Hepatocyte (in vitro differentiated cells): ENCODE measurements around the gene CLPTM1.

Source experiments
- CTCF ChIP-seq: fragments of 200-600 bp; sonication (generic); IDR thresholded peaks from 2 replicates; pipeline ENCODE4 v1.5.1; 2016; ENCODE audit warnings: antibody characterized with exemption, mild to moderate bottlenecking; ENCODE audit not compliant: poor library complexity
- EZH2 ChIP-seq: fragments of 200-600 bp; sonication (generic); IDR thresholded peaks from 2 replicates; pipeline ENCODE4 v1.6.1; 2016; ENCODE audit warnings: antibody characterized with exemption, mild to moderate bottlenecking, borderline replicate concordance
- EZH2phosphoT487 ChIP-seq: fragments of 200-600 bp; sonication (generic); IDR thresholded peaks from one replicate; pipeline ENCODE4 v1.6.1; 2018; ENCODE audit warnings: antibody characterized with exemption, mild to moderate bottlenecking, low read depth, moderate library complexity; ENCODE audit not compliant: unreplicated experiment, severe bottlenecking

GRCh38 chr19:44954649-44955504 is at the start of gene CLPTM1:
- no peak for TF ChIP-seq EZH2
- TF ChIP-seq CTCF: no peak
- TF ChIP-seq EZH2phosphoT487: no peak
